GM19463 (cell line): ENCODE results near the gene LCAT.
"Not testable (repeated sequence)": the region's sequence is repeated elsewhere in the genome, so short reads cannot be mapped to it uniquely, and the experiment has no call there.

Experiments
- ATAC-seq: cut with Tn5 transposase; IDR thresholded peaks from one replicate; pipeline ENCODE4 v1.9.1; 2021; ENCODE audit warnings: mild to moderate bottlenecking, moderate library complexity; ENCODE audit not compliant: unreplicated experiment

The LCAT gene

DNA sequence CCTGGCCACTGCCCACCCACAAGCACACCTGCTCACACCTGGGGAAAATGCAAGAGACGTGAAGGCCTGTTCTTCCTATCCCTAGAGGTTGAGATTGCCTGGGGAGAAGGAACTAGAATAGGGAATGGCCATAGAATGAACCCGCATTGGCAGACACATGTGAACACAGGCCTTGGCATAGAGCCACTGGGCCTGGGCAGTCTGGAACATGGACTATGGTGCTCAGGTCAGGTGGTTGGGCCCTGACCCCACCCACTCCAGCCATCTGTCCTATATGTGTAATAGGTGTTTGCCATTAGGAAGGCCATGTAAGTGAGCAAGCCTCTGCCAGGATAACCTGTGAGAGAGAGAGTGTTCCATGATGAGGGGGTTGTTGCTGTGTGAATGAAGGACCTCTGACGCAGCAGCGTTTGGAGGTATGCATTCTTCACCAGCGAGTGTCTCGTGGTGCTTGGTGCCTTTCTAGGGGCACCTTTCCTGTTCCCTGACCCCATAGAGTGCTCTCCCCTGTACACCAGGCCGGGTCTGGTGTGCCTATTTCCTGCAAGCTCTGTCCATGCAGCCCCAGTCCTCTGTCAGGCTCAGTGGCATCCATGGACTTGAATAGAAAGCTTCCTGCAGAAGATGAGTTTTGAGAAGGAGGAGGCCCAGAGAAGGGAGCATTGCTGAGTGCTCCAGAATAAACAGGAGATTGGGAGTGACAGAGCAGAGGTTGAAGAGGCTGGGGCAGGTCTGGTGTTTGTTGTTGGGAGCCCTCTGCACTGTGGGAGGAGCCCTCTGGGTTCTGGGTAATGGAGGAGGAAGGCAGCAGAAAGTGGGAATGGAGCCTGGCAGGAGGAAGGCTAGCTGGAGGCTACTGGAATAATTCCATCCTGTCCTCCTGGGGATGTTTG lies 27.8 kb downstream of the LCAT start:
- ATAC-seq, result no peak

DNA sequence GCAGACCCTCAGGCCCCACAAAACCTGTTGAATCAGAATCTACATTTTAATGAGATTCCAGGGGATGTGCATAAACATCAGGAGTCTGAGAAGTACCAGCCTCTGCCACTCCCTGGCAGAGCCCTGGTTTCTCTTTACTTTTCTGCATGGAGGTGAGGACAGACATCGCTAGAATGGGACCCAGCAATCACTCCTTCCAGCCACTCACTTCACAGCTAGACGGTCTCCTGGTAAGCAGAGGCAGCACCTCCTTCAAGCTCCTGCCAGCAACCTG lies 28.5 kb downstream of the LCAT start:
- ATAC-seq, result not testable (repeated sequence)

DNA sequence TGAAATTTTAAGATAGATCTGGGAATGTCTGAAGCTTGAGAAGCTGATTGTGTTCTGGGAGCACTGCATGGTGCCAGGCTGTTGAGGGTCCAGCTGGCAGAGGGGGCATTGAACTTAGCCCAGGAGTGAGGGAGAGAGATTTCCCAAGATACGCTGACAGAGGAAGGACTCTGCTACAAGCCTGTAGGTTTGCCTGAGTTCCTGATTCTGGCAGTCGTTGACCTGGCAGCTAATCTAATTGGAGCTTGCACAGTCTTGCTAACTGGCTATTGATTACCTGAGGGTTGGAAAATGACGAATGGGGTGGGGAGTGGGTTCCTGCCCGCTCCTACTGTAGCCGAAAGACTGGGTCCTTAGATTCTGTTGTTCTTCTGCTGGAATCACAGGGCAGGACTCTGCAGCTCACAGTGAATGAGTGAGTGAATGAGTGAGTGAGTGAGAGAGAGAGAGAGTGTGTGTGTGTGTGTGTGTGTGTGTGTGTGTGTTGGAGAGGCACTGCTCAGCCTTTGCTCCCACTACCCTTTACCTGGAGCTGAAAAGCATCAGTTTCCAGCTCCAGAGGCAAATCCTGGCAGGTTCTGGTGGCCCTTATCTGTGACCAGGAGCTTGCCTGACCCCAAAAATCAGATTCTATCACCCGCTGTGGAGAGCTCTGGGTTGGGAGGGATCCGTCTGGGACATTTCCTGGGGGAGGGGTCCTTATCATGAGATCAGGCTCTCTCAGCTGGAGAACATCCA lies 29.0 kb downstream of the LCAT start:
- ATAC-seq, result no peak

DNA sequence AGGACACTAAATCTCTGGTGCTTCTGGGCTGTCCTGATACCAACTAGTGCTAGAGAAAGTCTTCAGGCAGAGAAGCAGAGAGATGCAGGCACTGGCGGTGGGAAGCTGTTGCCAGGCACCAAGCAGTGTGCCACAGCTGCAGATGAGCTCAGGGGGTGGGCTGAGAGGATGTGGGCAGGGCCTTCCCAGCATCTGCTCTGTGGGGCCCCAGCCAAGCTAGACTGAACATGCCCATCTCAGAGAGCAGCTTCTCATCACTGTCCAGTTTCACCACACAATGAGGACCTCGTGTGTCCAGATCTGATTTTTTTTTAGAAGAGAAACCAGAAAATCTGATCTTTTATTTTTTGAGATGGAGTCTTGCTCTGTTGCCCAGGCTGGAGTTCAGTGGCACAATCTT lies 33.8 kb downstream of the LCAT start:
- peak; percentile 60 for ATAC-seq

DNA sequence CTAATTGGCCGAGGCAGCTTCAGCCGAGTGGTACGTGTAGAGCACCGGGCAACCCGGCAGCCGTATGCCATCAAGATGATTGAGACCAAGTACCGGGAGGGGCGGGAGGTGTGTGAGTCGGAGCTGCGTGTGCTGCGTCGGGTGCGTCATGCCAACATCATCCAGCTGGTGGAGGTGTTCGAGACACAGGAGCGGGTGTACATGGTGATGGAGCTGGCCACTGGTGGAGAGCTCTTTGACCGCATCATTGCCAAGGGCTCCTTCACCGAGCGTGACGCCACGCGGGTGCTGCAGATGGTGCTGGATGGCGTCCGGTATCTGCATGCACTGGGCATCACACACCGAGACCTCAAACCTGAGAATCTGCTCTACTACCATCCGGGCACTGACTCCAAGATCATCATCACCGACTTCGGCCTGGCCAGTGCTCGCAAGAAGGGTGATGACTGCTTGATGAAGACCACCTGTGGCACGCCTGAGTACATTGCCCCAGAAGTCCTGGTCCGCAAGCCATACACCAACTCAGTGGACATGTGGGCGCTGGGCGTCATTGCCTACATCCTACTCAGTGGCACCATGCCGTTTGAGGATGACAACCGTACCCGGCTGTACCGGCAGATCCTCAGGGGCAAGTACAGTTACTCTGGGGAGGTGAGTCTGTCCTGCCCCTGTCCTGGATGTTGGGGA lies 34.7 kb downstream of the LCAT start:
- no peak for ATAC-seq

DNA sequence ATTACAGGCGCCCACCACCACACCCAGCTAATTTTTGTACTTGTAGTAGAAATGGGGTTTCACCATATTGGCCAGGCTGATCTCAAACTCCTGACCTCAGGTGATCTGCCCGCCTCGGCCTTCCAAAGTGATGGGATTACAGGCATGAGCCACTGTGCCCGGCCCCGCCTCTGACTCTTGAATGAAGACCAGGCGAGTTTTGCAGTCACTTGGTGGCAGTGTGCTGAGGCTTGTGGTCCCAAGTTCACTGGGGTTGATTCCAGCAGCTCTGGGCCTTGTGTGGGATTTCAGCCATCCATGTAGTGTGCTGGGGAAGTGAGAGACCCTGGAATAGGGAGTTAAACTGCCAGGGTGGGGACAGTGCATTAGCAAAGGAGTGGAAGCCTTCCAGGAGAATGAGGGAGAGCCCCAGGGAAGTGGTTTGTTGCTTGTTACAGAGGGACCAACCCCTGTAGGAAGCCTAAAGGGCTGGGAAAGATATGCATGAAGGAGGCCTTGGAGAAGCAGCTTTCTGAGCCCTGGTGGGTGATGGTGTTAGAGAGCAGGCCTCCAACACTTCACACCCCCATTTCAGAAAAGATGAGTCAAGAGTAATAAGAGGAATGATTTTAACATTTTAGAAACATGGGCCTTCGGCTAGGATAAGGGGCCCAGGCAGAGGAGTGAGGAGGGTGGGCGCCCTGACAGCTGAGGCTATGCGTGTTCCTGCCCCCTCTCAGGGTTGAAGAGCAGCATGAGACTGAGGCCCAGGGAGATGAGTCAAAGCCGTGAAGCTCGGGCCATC lies 36.3 kb downstream of the LCAT start:
- no peak for ATAC-seq

DNA sequence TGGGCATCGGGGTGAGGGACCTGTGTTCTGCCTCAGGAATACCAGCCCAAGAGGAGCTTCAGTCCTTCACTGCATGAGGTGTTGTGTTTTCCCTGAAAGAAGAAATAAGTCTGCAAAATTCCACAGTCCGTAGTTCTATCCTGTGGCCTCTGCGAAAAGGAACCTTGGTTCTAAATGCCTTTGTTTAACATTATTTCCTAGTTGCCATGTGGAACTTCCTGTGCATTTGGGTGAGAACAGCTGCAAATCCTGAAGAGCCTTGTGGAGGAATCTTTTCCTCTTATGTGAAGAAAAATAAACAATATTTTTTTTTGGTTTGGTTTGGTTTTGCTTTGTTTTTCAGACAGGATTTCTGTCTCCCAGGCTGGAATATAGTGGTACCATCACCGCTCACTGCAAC lies 41.1 kb downstream of the LCAT start:
- no peak for ATAC-seq

DNA sequence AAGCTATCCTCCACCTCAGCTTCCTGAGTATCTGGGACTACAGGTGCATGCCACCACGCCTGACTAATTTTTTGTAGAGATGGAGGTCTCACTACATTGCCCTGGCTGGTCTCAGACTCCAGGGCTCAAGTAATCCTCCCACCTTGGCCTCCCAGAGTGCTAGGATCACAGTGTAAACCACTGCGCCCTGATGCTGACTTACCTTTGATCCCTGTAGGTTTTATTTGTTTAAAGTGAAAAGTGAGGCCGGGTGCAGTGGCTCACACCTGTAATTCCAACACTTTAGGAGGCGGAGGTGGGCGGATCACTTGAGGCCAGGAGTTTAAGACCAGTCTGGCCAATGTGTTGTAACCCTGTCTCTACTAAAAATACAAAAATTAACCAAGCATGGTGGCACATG lies 42.2 kb downstream of the LCAT start:
- ATAC-seq, result no peak

DNA sequence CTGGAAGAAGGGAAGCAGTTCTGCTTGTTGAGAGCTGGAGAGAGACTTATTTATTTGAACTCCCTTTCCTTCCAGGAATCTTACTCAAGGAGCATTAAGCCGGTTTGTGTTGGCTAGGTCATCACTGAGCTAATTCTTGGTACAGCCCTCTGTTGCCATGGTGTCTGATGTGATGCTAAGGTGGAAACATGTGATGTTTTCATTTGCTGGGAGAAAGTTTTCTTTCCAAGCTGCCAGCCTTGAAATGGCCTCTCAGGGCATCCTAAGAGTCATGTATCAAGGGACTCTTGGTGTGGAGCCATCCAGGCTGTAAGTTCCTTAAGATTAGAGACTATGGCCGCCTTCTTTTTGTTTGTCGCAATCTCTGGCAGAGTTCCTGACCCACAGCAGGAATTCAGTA lies 46.7 kb downstream of the LCAT start:
- no peak for ATAC-seq

DNA sequence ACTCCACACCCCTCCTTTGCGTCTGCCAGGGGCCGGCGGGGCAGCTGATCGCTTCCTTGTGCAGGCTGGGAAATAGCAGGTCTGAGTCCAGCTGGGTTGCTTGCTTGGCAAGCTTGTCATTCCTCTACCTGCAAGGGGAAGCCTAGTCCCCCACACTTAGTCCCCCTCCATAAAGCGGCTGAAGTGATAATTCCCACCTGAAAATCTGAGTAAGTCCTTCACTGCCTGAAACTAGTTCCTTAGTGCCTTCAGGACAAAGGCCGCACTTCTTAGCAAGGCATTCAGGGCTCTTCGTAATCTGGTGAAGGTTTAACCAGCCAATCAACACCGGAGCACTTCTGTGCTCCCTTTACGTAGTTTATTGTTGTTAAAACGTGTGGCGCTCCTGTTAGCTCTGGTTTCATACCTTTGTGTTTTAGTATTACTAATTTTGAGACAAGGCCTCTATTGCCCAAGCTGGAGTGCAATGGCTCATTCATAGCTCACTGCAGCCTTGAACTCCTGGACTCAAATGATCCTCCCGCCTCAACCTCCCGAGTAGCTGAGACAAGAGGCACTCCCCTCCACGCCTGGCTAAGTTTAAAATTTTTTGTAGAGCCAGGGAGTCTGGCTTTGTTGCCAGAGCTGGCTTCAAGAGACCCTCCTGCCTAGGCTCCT lies 50.0 kb downstream of the LCAT start:
- ATAC-seq, result no peak

DNA sequence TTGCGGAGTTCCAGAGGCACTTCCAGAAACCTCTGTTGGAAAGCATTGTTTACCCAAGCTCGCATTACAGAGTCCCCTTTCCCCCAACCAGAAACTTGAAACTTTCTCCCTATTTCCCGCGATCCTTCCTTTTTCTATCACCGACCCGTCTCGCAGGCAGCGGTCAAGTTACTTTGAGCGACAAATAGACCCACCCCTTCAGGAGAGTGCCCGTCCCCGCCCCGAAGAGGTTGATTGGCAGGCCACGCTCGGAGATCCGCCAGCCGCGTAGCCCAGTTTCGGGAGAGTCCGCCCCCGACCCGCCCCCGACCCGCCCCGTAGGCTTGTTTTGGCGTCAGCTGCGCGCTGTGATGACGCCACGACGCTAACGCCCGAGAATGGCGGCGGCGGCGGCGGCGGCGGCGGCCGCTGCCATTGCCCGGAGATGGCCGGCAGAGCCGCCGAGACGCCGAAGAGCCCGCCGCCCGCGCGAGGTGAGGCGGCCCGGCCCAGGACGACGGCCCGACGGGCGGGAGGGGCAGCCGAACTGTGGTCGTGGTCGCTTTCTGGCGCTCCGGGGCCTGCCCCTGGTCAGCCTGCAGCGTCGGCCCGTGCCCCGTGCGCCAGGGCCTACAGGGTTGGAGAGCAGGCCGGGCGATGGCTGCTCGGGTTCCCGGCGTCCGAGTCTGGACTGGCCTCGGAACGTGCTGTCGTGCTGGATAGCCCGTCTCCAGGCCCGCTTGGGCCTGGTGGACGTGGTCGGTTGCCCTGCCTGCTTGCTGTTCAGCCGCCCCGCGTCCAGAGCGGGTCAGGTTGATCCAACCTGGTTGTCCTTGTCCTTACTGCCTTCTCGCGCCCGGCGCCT lies 50.8 kb downstream of the LCAT start, which contains the start of gene PSKH1:
Gene PSKH1 (plus strand): TSS at position 356 of the 844 bp plus-strand sequence. CDS start 15,496 bp downstream, outside the sequence.
- peak; percentile 96 for ATAC-seq

DNA sequence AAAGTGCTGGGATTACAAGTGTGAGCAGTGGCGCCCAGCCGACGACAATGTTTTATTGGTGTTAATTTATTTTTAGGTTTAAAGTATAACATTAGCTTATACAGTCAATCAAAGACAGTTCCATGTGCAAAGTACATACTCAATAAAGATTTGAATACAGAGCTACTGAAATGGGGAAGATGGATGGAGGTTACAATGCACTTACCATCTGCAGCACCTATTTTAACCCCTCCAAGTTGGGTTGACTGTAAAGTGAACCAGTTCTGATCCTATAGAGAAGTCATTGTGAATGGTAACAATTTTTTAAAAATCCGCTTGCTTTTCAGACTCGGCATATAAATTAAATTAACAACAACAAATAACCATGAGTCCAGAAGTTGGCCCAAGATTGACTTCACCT lies 51.5 kb downstream of the LCAT start:
- no peak for ATAC-seq
